Skeletal muscle cell (primary cell): ENCODE measurements around the gene SERPINE2.
"Not testable (repeated sequence)": the region's sequence is repeated elsewhere in the genome, so short reads cannot be mapped to it uniquely, and the experiment has no call there.

Experiments used
- DNase-seq: peaks from one replicate; pipeline ENCODE4 v3.0.0-alpha.2; 2010; ENCODE audit warnings: low read depth
- H3K4me3 ChIP-seq: 2 replicates; pipeline ENCODE4 v1.5.1; 2011; ENCODE audit warnings: low read depth, mild to moderate bottlenecking, control low read depth, low read length, moderate library complexity

Gene SERPINE2

GRCh38 chr2:223950448-223951347 lies 88.4 kb downstream of the SERPINE2 start:
- DNase-seq, result no peak
- H3K4me3 ChIP-seq, result no peak overlapping the region

GRCh38 chr2:223949241-223949840 lies 89.7 kb downstream of the SERPINE2 start:
- H3K4me3 ChIP-seq, result no peak overlapping the region
- DNase-seq, result no peak

GRCh38 chr2:223947711-223948205 lies 91.3 kb downstream of the SERPINE2 start:
- H3K4me3 ChIP-seq, result no peak overlapping the region
- DNase-seq, result no peak

GRCh38 chr2:223945755-223946154 lies 93.3 kb downstream of the SERPINE2 start:
- DNase-seq, result no peak
- no peak overlapping the region for H3K4me3 ChIP-seq

GRCh38 chr2:223944703-223945531 lies 94.2 kb downstream of the SERPINE2 start, which contains the start of gene WDFY1:
Gene WDFY1 (minus strand): TSS chr2:223945335. CDS start chr2:223945284, 51 bp downstream.
- H3K4me3 ChIP-seq, result peak within 1 kb of the TSS; percentile 88
- DNase-seq, result peak; percentile 67

- H3K4me3 ChIP-seq, result peak overlapping the region; percentile 88
- DNase-seq, result no peak
Measured at GRCh38 chr2:223944166-223944702, 94.9 kb downstream of the SERPINE2 start.

GRCh38 chr2:223943561-223944008 lies 95.5 kb downstream of the SERPINE2 start:
- peak overlapping the region; percentile 88 for H3K4me3 ChIP-seq
- no peak for DNase-seq

GRCh38 chr2:223943135-223943534 lies 96.0 kb downstream of the SERPINE2 start:
- DNase-seq, result no peak
- peak overlapping the region; percentile 88 for H3K4me3 ChIP-seq

GRCh38 chr2:223941579-223942277 lies 97.4 kb downstream of the SERPINE2 start:
- no peak overlapping the region for H3K4me3 ChIP-seq
- peak; percentile 36 for DNase-seq

- DNase-seq, H3K4me3 ChIP-seq: not testable (repeated sequence)
Measured at GRCh38 chr2:223939438-223939837, 99.6 kb downstream of the SERPINE2 start.

- H3K4me3 ChIP-seq, result no peak overlapping the region
- no peak for DNase-seq
Measured at GRCh38 chr2:223937535-223937934, 101.6 kb downstream of the SERPINE2 start.

- no peak for DNase-seq
- H3K4me3 ChIP-seq, result no peak overlapping the region
Measured at GRCh38 chr2:223936862-223937326, 102.2 kb downstream of the SERPINE2 start.

GRCh38 chr2:223935459-223936125 lies 103.5 kb downstream of the SERPINE2 start:
- no peak overlapping the region for H3K4me3 ChIP-seq
- DNase-seq, result no peak

- no peak overlapping the region for H3K4me3 ChIP-seq
Measured at GRCh38 chr2:223934870-223935269, 104.2 kb downstream of the SERPINE2 start.

GRCh38 chr2:223932816-223933800 lies 106.0 kb downstream of the SERPINE2 start:
- H3K4me3 ChIP-seq, result no peak overlapping the region
- no peak for DNase-seq

More at GRCh38 chr2:223934870-223935269, 104.2 kb downstream of the SERPINE2 start:
- DNase-seq, result no peak

GRCh38 chr2:223930103-223930976 lies 108.7 kb downstream of the SERPINE2 start:
- no peak for DNase-seq
- no peak overlapping the region for H3K4me3 ChIP-seq
